Prostate gland (tissue), 2 donors: Measurements from ENCODE around the gene TAF1C. TPM values are rescaled to one million over a fixed set of nuclear protein-coding genes. Genes with fewer than 3 reads are reported as not detected.
"Not testable (repeated sequence)": the region's sequence is repeated elsewhere in the genome, so short reads cannot be mapped to it uniquely, and the experiment has no call there.

ENCODE experiments used
- DNase-seq: peaks from one replicate; pipeline ENCODE4 v3.0.0-alpha.2; 2019; ENCODE audit warnings: low spot score
- H3K27ac ChIP-seq, 2 donors: fragments of 200-600 bp; sonication (generic); 2 replicates each; pipeline ENCODE4 v1.5.1; 2017 to 2019
- H3K27me3 ChIP-seq: fragments of 200-600 bp; sonication (generic); replicated peaks from 2 replicates; pipeline ENCODE4 v1.5.1; 2019; ENCODE audit not compliant: insufficient read depth
- H3K36me3 ChIP-seq, 2 donors: fragments of 200-600 bp; sonication (generic); 1 replicate in 1 of 2; 2 replicates in 1 of 2; pipeline versions ENCODE4 v1.5.1 to v1.8.1; 2017 to 2019
- H3K4me1 ChIP-seq: fragments of 200-600 bp; sonication (generic); replicated peaks from 2 replicates; pipeline ENCODE4 v1.5.1; 2019
- H3K4me3 ChIP-seq, 2 donors: fragments of 200-600 bp; sonication (generic); 2 replicates each; pipeline ENCODE4 v1.5.1; 2017 to 2019
- H3K9me3 ChIP-seq: fragments of 200-600 bp; sonication (generic); 2 replicates; pipeline ENCODE4 v1.5.1; 2017
- CTCF ChIP-seq, 4 experiments: fragments of 200-600 bp in 2 of 4; fragments of 450-650 bp in 2 of 4; sonication (generic) in 2 of 4; IDR thresholded peaks; 1 replicate in 3 of 4; 2 replicates in 1 of 4; pipeline ENCODE4 v1.5.1; 2016 to 2019; ENCODE audit warnings: antibody characterized with exemption in 4 of 4, mild to moderate bottlenecking in 2 of 4, moderate library complexity in 2 of 4
- POLR2A ChIP-seq: fragments of 450-650 bp; IDR thresholded peaks from one replicate; pipeline ENCODE4 v1.6.1; 2016; ENCODE audit warnings: antibody characterized with exemption, mild to moderate bottlenecking
- POLR2AphosphoS5 ChIP-seq: sonication (generic); formaldehyde crosslinking; IDR thresholded peaks from one replicate; pipeline ENCODE4 v1.6.1; 2017; ENCODE audit warnings: antibody characterized with exemption
- WGBS: methylation state at CpG from one replicate; pipeline ENCODE4 v1.1.5; 2018; 5-methylcytosine and 5-hydroxymethylcytosine counted together
- intact Hi-C: fragments of 100-400 bp; cut with DNase I; formaldehyde crosslinking; loops from one replicate; pipeline ENCODE4 v1.14.2; 2022
- total RNA-seq, 2 donors: library from RNA; depleted of rRNA; stranded (reverse); fragments of >200 nt; gene quantifications; one replicate each; pipeline ENCODE4 v1.1.0, GENCODE V29; 2016

The TAF1C gene
- total RNA-seq, 2 donors from 2014 or later, result 53.4 to 87.9 TPM

DNA sequence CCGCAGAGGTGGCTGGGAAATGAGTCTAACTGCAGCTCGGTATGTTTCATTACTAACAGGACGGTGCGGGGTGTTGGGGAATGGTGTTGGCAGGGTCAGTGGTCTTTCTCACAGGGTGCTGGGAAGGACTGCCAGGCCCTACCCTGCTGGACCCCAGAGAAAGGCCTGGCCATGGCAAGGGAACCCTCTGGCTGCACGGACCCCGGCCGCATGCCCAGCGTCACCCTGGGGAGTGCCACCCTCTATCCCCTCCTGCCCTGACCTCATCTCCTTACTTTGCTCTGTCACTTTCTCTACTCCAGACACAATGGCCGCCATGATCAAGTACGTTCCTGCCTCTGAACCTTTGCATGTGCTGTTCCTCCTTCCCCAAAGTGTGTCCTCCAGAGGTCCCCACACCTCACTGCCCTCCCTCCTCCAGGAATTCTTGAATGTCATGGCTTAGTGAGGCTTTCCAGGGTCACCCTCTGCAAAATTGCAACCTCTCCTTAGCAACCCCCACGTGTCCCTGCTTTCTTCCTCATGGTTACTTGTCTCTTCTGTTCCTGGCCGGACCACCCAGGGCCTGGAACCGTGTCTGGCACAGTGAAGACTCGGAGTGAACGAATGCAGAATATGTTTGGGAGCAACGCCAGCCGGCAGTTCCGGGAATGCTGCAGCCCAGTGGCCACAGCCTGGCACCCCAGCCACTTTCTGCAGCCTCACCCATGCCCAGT, 19.3 kb upstream of the TAF1C start:
- WGBS, result 86% methylated on average over 18 of the region's 18 CpGs
- H3K4me3 ChIP-seq, result no peak overlapping the region
- H3K27me3 ChIP-seq, result no peaks in the 10 kb centered on the region
- DNase-seq, result no peak
- H3K36me3 ChIP-seq, result no peaks in the 10 kb centered on the region
- no peaks in the 10 kb centered on the region for H3K9me3 ChIP-seq
- TF ChIP-seq POLR2A, result no peak
- TF ChIP-seq POLR2AphosphoS5, result no peak
- TF ChIP-seq CTCF (IDR thresholded peaks at IDR 0.05), result no peak
- H3K4me1 ChIP-seq, result no peaks in the 10 kb centered on the region
- no peak overlapping the region for H3K27ac ChIP-seq
- intact Hi-C loops, result no loop called here

DNA sequence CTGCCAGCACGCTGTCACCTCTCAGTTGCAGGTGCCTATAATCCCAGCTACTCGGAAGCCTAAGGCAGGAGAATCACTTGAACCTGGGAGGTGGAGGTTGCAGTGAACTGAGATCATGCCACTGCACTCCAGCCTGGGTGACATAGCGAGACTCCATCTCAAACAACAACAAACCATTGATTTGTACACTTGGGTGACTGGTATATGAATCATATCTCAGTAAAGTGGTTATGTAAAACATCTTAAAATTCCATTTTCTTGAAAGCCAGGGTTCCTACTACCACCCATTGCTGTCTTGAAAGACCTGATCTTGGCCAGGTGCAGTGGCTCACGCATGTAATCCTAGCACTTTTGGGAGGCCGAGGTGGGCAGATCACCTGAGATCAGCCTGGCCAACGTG, 18.3 kb upstream of the TAF1C start:
- intact Hi-C loops, H3K4me3 ChIP-seq, H3K9me3 ChIP-seq, H3K27me3 ChIP-seq, H3K4me1 ChIP-seq, H3K36me3 ChIP-seq, H3K27ac ChIP-seq, DNase-seq: not testable (repeated sequence)
- WGBS, result 94% methylated on average over 6 of the region's 6 CpGs

- H3K9me3 ChIP-seq, DNase-seq, intact Hi-C loops, H3K36me3 ChIP-seq, H3K4me3 ChIP-seq, H3K27me3 ChIP-seq, H3K27ac ChIP-seq, H3K4me1 ChIP-seq: not testable (repeated sequence)
- WGBS, result 98% methylated on average over 26 of the region's 26 CpGs
These were observed 17.7 kb upstream of the TAF1C start for GRCh38 chr16:84204551-84204950.

GRCh38 chr16:84199861-84200260, 13.0 kb upstream of the TAF1C start:
- TF ChIP-seq POLR2A (no peak), POLR2AphosphoS5 (peak; percentile 65)
- H3K36me3 ChIP-seq, result no peaks in the 10 kb centered on the region
- no peaks in the 10 kb centered on the region for H3K9me3 ChIP-seq
- intact Hi-C loops, result no loop called here
- peak overlapping the region in 1 of 2 donors; percentile 46 for H3K27ac ChIP-seq
- 43% methylated on average over 10 of the region's 10 CpGs for WGBS
- H3K4me1 ChIP-seq, result no peaks in the 10 kb centered on the region
- DNase-seq, result peak; percentile 47
- H3K4me3 ChIP-seq, result no peak overlapping the region
- no peaks in the 10 kb centered on the region for H3K27me3 ChIP-seq

DNA sequence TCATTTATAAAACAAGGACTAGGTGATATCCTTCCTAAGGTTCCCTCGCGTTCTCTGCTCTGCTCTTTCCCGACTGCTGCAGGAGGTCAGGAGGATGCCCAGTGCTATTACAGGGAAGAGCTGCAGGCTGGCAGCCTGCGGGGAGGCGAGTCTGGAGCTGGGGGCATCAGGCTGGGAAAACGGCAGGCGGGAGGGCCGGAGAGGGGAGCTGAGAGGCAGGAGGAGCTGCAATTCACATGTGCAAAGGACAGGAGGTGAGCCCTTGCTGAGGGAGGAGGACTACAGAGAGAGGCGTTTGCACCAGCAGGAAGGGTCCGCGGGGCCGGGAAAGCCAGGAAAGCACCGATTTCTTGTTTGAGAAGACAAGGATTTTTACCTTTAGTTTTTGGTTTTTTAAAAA, 12.2 kb upstream of the TAF1C start:
- Histone ChIP-seq H3K36me3 (no peaks in the 10 kb centered on the region), H3K4me1 (no peaks in the 10 kb centered on the region), H3K27ac (peak overlapping the region in 1 of 2 donors; percentile 46), H3K27me3 (no peaks in the 10 kb centered on the region), H3K4me3 (no peak overlapping the region), H3K9me3 (no peaks in the 10 kb centered on the region)
- no peak for DNase-seq
- 68% methylated on average over 13 of the region's 13 CpGs for WGBS
- no peak for TF ChIP-seq CTCF (IDR thresholded peaks at IDR 0.05)
- no peak for TF ChIP-seq POLR2AphosphoS5
- no peak for TF ChIP-seq POLR2A
- intact Hi-C loops, result no loop called here

- Histone ChIP-seq H3K4me3 (no peak overlapping the region), H3K9me3 (no peaks in the 10 kb centered on the region), H3K27ac (no peak overlapping the region), H3K4me1 (no peaks in the 10 kb centered on the region), H3K27me3 (no peaks in the 10 kb centered on the region), H3K36me3 (no peaks in the 10 kb centered on the region)
- intact Hi-C loops, result no loop called here
- DNase-seq, result no peak
- TF ChIP-seq POLR2A (no peak), POLR2AphosphoS5 (no peak), CTCF (IDR thresholded peaks at IDR 0.05) (no peak)
- WGBS, result 81% methylated on average over 10 of the region's 10 CpGs
These were observed 11.5 kb upstream of the TAF1C start for GRCh38 chr16:84198401-84198800.
